Measurements from ENCODE around the gene PCDHGB1.

Gene PCDHGB1

GRCh38 chr5:141362719-141363118 lies 12.8 kb downstream of the PCDHGB1 start:
- no peak for TF ChIP-seq CTCF (conservative IDR thresholded peaks at IDR 0.05; ENCODE audit: low read depth, low read length)
- no peak for DNase-seq (ENCODE audit: low read depth)
- H3K4me3 ChIP-seq (ENCODE audit: low read depth, low read length): no peak overlapping the region

- no peak for DNase-seq (ENCODE audit: low read depth)
- H3K4me3 ChIP-seq (ENCODE audit: low read depth, low read length): no peak within 1 kb of the TSS
- peak; percentile 4 for TF ChIP-seq CTCF (conservative IDR thresholded peaks at IDR 0.05; ENCODE audit: low read depth, low read length)
Measured at GRCh38 chr5:141363952-141364660, 14.2 kb downstream of the PCDHGB1 start, which contains the start of gene PCDHGA5. Gene PCDHGA5, plus strand, starts transcription at chr5:141364162. Its CDS starts 169 bp downstream, at chr5:141364331.

GRCh38 chr5:141366016-141366896 lies 16.4 kb downstream of the PCDHGB1 start:
- no peak for TF ChIP-seq CTCF (conservative IDR thresholded peaks at IDR 0.05; ENCODE audit: low read depth, low read length)
- DNase-seq (ENCODE audit: low read depth): no peak
- H3K4me3 ChIP-seq (ENCODE audit: low read depth, low read length): no peak overlapping the region

GRCh38 chr5:141369994-141370848 lies 20.3 kb downstream of the PCDHGB1 start, which contains the start of gene PCDHGB3:
Gene PCDHGB3, plus strand, starts transcription at chr5:141370242. Its CDS starts 153 bp downstream, at chr5:141370395.
- peak; percentile 59 for TF ChIP-seq CTCF (conservative IDR thresholded peaks at IDR 0.05; ENCODE audit: low read depth, low read length)
- DNase-seq (ENCODE audit: low read depth): peak; percentile 64
- H3K4me3 ChIP-seq (ENCODE audit: low read depth, low read length): peak within 1 kb of the TSS; percentile 37

GRCh38 chr5:141371572-141372475 lies 21.9 kb downstream of the PCDHGB1 start:
- H3K4me3 ChIP-seq (ENCODE audit: low read depth, low read length): no peak overlapping the region
- DNase-seq (ENCODE audit: low read depth): no peak
- no peak for TF ChIP-seq CTCF (conservative IDR thresholded peaks at IDR 0.05; ENCODE audit: low read depth, low read length)
